K562 (cell line): ENCODE results near the gene COQ9. TPM values are rescaled to one million over a fixed set of nuclear protein-coding genes. Genes with fewer than 3 reads are reported as not detected.
A peak's percentile ranks its signal among the peaks of the same experiment; 100 is the strongest.

Experiments used
- ATAC-seq: fragments of 200-7000 bp; cut with Tn5 transposase; 3 replicates; pipeline ENCODE4 v1.9.1; 2020; ENCODE audit warnings: moderate library complexity
- BruUV-seq: library from RNA; stranded (reverse); fragments of 400-500 nt; replicated peaks from 2 replicates; lab custom pipeline; 2021; lab: Mats Ljungman, UMichigan
- CTCF ChIA-PET: fragments of 300-600 bp; formaldehyde crosslinking; extraction: SDS; loops from one replicate; lab custom pipeline; 2021; ENCODE audit warnings: low intra/inter-chr PET ratio; lab: Yijun Ruan, JAX
- POLR2A ChIA-PET: fragments of 300-600, 350-650 bp; sonication (Branson Sonifier 250); formaldehyde crosslinking; extraction: SDS; loops from one replicate; lab custom pipeline; 2021; ENCODE audit warnings: antibody characterized with exemption, inconsistent platforms; lab: Yijun Ruan, JAX
- DNase-seq, 4 experiments: peaks; one replicate each; pipeline versions ENCODE4 v3.0.0 to v3.0.0-alpha.2; 2011 to 2018; ENCODE audit warnings: low spot score in 3 of 4, mixed read lengths in 3 of 4; ENCODE audit errors: extremely low read depth in 1 of 4
- FAIRE-seq: peaks from 2 replicates; lab custom pipeline; 2011; peaks lifted over from hg19 to GRCh38; lab: Jason Lieb, UNC
- H2AFZ ChIP-seq: 2 replicates; pipeline ENCODE4 v1.6.0; 2011; ENCODE audit warnings: low read depth, low read length, control low read depth, inconsistent platforms
- H3K27ac ChIP-seq: fragments of 200-600 bp; 3 replicates; pipeline ENCODE4 v1.8.0; 2011; ENCODE audit warnings: low read depth, mild to moderate bottlenecking, control low read depth, inconsistent platforms, low read length, moderate library complexity, mixed read lengths; ENCODE audit errors: extremely low read depth
- H3K27me3 ChIP-seq, 2 experiments: fragments of 300-600 bp in 1 of 2; 2 replicates in 1 of 2; 3 replicates in 1 of 2; pipeline versions ENCODE4 v1.6.0 to v1.8.0; 2011; ENCODE audit warnings: inconsistent platforms in 2 of 2, low read length in 2 of 2, mild to moderate bottlenecking in 1 of 2, mixed read lengths in 1 of 2, moderate library complexity in 1 of 2; ENCODE audit not compliant: control insufficient read depth in 2 of 2, insufficient read depth in 2 of 2
- H3K36me3 ChIP-seq: fragments of 300-600 bp; 3 replicates; pipeline ENCODE4 v1.8.0; 2011; ENCODE audit warnings: mild to moderate bottlenecking, low read length, inconsistent platforms; ENCODE audit not compliant: control insufficient read depth, insufficient read depth
- H3K4me1 ChIP-seq, 2 experiments: fragments of 200-600 bp in 1 of 2; replicated peaks in 1 of 2; 2 replicates in 1 of 2; 3 replicates in 1 of 2; pipeline versions ENCODE4 v1.5.1 to v1.8.0; 2011; ENCODE audit warnings: inconsistent platforms in 2 of 2, low read length in 2 of 2, mild to moderate bottlenecking in 1 of 2, mixed read lengths in 1 of 2, moderate library complexity in 1 of 2; ENCODE audit not compliant: control insufficient read depth in 2 of 2, insufficient read depth in 2 of 2
- H3K4me2 ChIP-seq: 2 replicates; pipeline ENCODE4 v1.6.1; 2011; ENCODE audit warnings: low read length, control low read depth, inconsistent platforms, mixed read lengths; ENCODE audit not compliant: insufficient read depth
- H3K4me3 ChIP-seq: fragments of 200-600 bp; sonication (generic), shearing (Covaris generic); 2 replicates; pipeline ENCODE4 v1.5.1; 2016; ENCODE audit warnings: control low read depth, inconsistent platforms
- H3K79me2 ChIP-seq: fragments of 200-600 bp; 3 replicates; pipeline ENCODE4 v1.8.0; 2011; ENCODE audit warnings: low read length, inconsistent platforms; ENCODE audit not compliant: control insufficient read depth, insufficient read depth
- H3K9ac ChIP-seq, 2 experiments: 2 replicates each; pipeline versions ENCODE4 v1.6.0 to v1.6.1; 2011; ENCODE audit warnings: low read depth in 2 of 2, low read length in 2 of 2, control low read depth in 1 of 2, inconsistent platforms in 1 of 2, mild to moderate bottlenecking in 1 of 2, mixed read lengths in 1 of 2; ENCODE audit not compliant: insufficient read depth in 1 of 2
- H3K9me1 ChIP-seq: one replicate; pipeline ENCODE4 v1.6.0; 2011; ENCODE audit warnings: inconsistent platforms, mild to moderate bottlenecking, low read length, moderate library complexity; ENCODE audit not compliant: control insufficient read depth, insufficient read depth
- H3K9me3 ChIP-seq: replicated peaks from 2 replicates; pipeline ENCODE4 v1.5.1; 2011; ENCODE audit warnings: low read depth, low read length, inconsistent platforms; ENCODE audit not compliant: control insufficient read depth, insufficient read depth
- H4K20me1 ChIP-seq: replicated peaks from 2 replicates; pipeline ENCODE4 v1.6.1; 2011; ENCODE audit warnings: low read length, inconsistent platforms, mixed read lengths; ENCODE audit not compliant: control insufficient read depth, insufficient read depth
- ATF7 ChIP-seq: fragments of 450-650 bp; IDR thresholded peaks from 2 replicates; pipeline ENCODE4 v1.7.1; 2014; ENCODE audit warnings: mild to moderate bottlenecking, moderate library complexity
- CCAR2 ChIP-seq: fragments of 200-400 bp; formaldehyde crosslinking; IDR thresholded peaks from 2 replicates; pipeline ENCODE4 v1.6.1; 2017; ENCODE audit warnings: mild to moderate bottlenecking, low read depth, low read length
- COPS2 ChIP-seq: fragments of 450-650 bp; conservative IDR thresholded peaks from 2 replicates; pipeline ENCODE4 v1.6.1; 2016; ENCODE audit warnings: mild to moderate bottlenecking, moderate library complexity
- ETS1 ChIP-seq: conservative IDR thresholded peaks from 2 replicates; pipeline ENCODE4 v1.6.1; 2011; ENCODE audit warnings: low read depth, mild to moderate bottlenecking, low read length; ENCODE audit not compliant: control insufficient read depth
- MCM7 ChIP-seq, 2 experiments: fragments of 450-650 bp; IDR thresholded peaks; 2 replicates each; pipeline ENCODE4 v1.6.1; 2016 to 2018
- NUFIP1 ChIP-seq: fragments of 450-650 bp; IDR thresholded peaks from 2 replicates; pipeline ENCODE4 v1.6.1; 2018; ENCODE audit not compliant: partially characterized antibody
- RBFOX2 ChIP-seq: fragments of 200-400 bp; formaldehyde crosslinking; IDR thresholded peaks from 2 replicates; pipeline ENCODE4 v1.6.1; 2017; ENCODE audit warnings: low read depth, mild to moderate bottlenecking, low read length, moderate library complexity
- RCOR1 ChIP-seq, 2 experiments: IDR thresholded peaks; 2 replicates each; pipeline ENCODE4 v1.6.1; 2012; ENCODE audit warnings: low read depth in 2 of 2, low read length in 2 of 2, borderline replicate concordance in 1 of 2, improper control_type of control experiment in 1 of 2
- TCF7 ChIP-seq: sonication (generic); IDR thresholded peaks from 2 replicates; pipeline ENCODE4 v1.6.1; 2016; ENCODE audit warnings: antibody characterized with exemption, borderline replicate concordance
- TEAD1 ChIP-seq, 2 experiments: fragments of 450-650 bp in 1 of 2; sonication (generic) in 1 of 2; formaldehyde crosslinking; IDR thresholded peaks; 2 replicates each; pipeline versions ENCODE4 v1.4.0 to v1.8.0; 2020 to 2022; ENCODE audit warnings: mild to moderate bottlenecking in 2 of 2, missing genetic modification reagents in 1 of 2
- TGIF2 ChIP-seq: sonication (generic); formaldehyde crosslinking; IDR thresholded peaks from 2 replicates; pipeline ENCODE4 v1.8.1; 2022; ENCODE audit warnings: mild to moderate bottlenecking, missing genetic modification reagents, moderate library complexity
- UBTF ChIP-seq, 2 experiments: IDR thresholded peaks; 2 replicates each; pipeline ENCODE4 v1.6.1; 2012; ENCODE audit warnings: improper control_type of control experiment in 2 of 2, low read depth in 2 of 2, low read length in 2 of 2, borderline replicate concordance in 1 of 2
- ZBED1 ChIP-seq: IDR thresholded peaks from 2 replicates; pipeline ENCODE4 v1.6.1; 2014
- ZSCAN32 ChIP-seq: fragments of 450-650 bp; formaldehyde crosslinking; IDR thresholded peaks from 2 replicates; pipeline ENCODE4 v1.4.0; 2020; ENCODE audit warnings: mild to moderate bottlenecking, moderate library complexity
- WGBS: fragments of 100-300 bp; shearing (Covaris generic); methylation state at CpG from one replicate; pipeline ENCODE4 v1.1.6; 2016; ENCODE audit warnings: low coverage, mixed read lengths; ENCODE audit not compliant: insufficient coverage; ENCODE audit errors: missing lambda C conversion rate; 5-methylcytosine and 5-hydroxymethylcytosine counted together
- in situ Hi-C: fragments of 300-500 bp; cut with MboI; formaldehyde crosslinking; loops from 4 replicates; pipeline ENCODE4 v1.15.0; 2018; ENCODE audit warnings: inconsistent platforms, mixed read lengths
- intact Hi-C: fragments of 100-400 bp; cut with micrococcal nuclease; formaldehyde crosslinking; loops from 2 replicates; pipeline ENCODE4 v1.14.2; 2022
- polyA plus RNA-seq, 8 experiments: library from polyadenylated mRNA; depleted of rRNA in 4 of 8; stranded (reverse) in 5 of 8; unstranded in 3 of 8; fragments of >200 nt; fragmentation: Nextera tagmentation in 2 of 8; fragmentation: Illumina TruSeq in 1 of 8; extraction: Ambion mirVana in 2 of 8; extraction: Trizol in 1 of 8; gene quantifications; 2 replicates each; pipeline versions ENCODE4 v1.2.1 to v1.2.3, GENCODE V29; 2011 to 2014; ENCODE audit warnings: inconsistent platforms in 1 of 8, missing spikeins in 1 of 8
- total RNA-seq, 7 experiments: library from RNA; depleted of rRNA in 6 of 7; stranded (reverse); fragments of >200 nt in 6 of 7; fragmentation: Illumina TruSeq in 2 of 7; extraction: Trizol in 2 of 7; gene quantifications; 2 replicates each; pipeline versions ENCODE4 v1.2.1 to v1.2.3, GENCODE V29; 2011 to 2021; ENCODE audit warnings: low replicate concordance in 1 of 7
- TF ChIP-seq, protein P1 (sequence below), 3 experiments: fragments of 200-800 bp in 1 of 3; sonication (Bioruptor generic) in 1 of 3; sonication (generic) in 1 of 3; formaldehyde crosslinking in 1 of 3; IDR thresholded peaks; 2 replicates each; pipeline versions ENCODE4 v1.6.1 to v1.8.0; 2016 to 2022; ENCODE audit warnings: mild to moderate bottlenecking in 2 of 3, missing compliant biosample characterization in 2 of 3, missing genetic modification characterization in 2 of 3, missing genetic modification reagents in 1 of 3
- TF ChIP-seq, protein P2 (sequence below): sonication (generic); formaldehyde crosslinking; IDR thresholded peaks from 2 replicates; pipeline ENCODE4 v1.8.1; 2023; ENCODE audit warnings: mild to moderate bottlenecking, missing genetic modification reagents

Gene COQ9
- total and polyA plus RNA-seq, 9 of the 15 experiments (the other 6 are each of a cell fraction or from before 2014, with no cell fraction given), result 35.0 to 139 (median 71.4) TPM

GRCh38 chr16:57480754-57481230 lies 33.5 kb downstream of the COQ9 start:
- peaks cover 27 to 62% of the 10 kb centered on the region in 2 experiments for H3K4me1 ChIP-seq
- no peaks in the 10 kb centered on the region for H3K27me3 ChIP-seq
- H2AFZ ChIP-seq, result peak overlapping the region; percentile 80
- H3K4me3 ChIP-seq, result no peak overlapping the region
- in situ Hi-C loops, result no loop called here
- H3K36me3 ChIP-seq, result no peaks in the 10 kb centered on the region
- WGBS, result 59% methylated on average over 6 of the region's 6 CpGs
- H3K9ac ChIP-seq, result peak overlapping the region; percentile 20 to 26; a peak in 1 of 4 replicates
- ChIA-PET POLR2A (interaction anchor here (0.6 to 1.1 kb wide), 3 partner anchors 8 to 220 kb away, joined by 3 to 6 read pairs (median 4); partner anchors contain the start of gene POLR2C), CTCF (no interaction called here)
- FAIRE-seq (no peak), ATAC-seq (no peak), DNase-seq (no peak)
- intact Hi-C loops, result no loop called here
- H3K9me1 ChIP-seq, result no peaks in the 10 kb centered on the region
- no peaks in the 10 kb centered on the region for H3K9me3 ChIP-seq
- peak overlapping the region; percentile 39; the same call in 1 of the 2 replicates for H3K4me2 ChIP-seq
- no TSS peak for BruUV-seq
- H3K79me2 ChIP-seq, result no peaks in the 10 kb centered on the region
- no peaks in the 10 kb centered on the region for H4K20me1 ChIP-seq
- H3K27ac ChIP-seq, result peak overlapping the region; percentile 15; the same call in 1 of the 3 replicates
- TF ChIP-seq UBTF (IDR thresholded peaks at IDR 0.05; ENCODE audit: borderline replicate concordance in 1 of 2, low read depth in 2 of 2, low read length in 2 of 2), result no peak
- TF ChIP-seq RBFOX2, result no peak
- no peak for TF ChIP-seq ETS1
- TF ChIP-seq ZBED1, result no peak
- TF ChIP-seq, protein P1, sequence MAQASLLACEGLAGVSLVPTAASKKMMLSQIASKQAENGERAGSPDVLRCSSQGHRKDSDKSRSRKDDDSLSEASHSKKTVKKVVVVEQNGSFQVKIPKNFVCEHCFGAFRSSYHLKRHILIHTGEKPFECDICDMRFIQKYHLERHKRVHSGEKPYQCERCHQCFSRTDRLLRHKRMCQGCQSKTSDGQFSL (CRISPR knock-in tag; IDR thresholded peaks at IDR 0.05), result no peak
- TF ChIP-seq, protein P1 (tag; IDR thresholded peaks at IDR 0.05), result no peak
- TF ChIP-seq TGIF2, result no peak
- TF ChIP-seq NUFIP1, result no peak
- no peak for TF ChIP-seq ATF7
- no peak for TF ChIP-seq MCM7 (IDR thresholded peaks at IDR 0.05)
- no peak for TF ChIP-seq TEAD1 (CRISPR knock-in tag; IDR thresholded peaks at IDR 0.05)
- TF ChIP-seq, protein P2, sequence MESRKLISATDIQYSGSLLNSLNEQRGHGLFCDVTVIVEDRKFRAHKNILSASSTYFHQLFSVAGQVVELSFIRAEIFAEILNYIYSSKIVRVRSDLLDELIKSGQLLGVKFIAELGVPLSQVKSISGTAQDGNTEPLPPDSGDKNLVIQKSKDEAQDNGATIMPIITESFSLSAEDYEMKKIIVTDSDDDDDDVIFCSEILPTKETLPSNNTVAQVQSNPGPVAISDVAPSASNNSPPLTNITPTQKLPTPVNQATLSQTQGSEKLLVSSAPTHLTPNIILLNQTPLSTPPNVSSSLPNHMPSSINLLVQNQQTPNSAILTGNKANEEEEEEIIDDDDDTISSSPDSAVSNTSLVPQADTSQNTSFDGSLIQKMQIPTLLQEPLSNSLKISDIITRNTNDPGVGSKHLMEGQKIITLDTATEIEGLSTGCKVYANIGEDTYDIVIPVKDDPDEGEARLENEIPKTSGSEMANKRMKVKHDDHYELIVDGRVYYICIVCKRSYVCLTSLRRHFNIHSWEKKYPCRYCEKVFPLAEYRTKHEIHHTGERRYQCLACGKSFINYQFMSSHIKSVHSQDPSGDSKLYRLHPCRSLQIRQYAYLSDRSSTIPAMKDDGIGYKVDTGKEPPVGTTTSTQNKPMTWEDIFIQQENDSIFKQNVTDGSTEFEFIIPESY (CRISPR knock-in tag), result no peak
- TF ChIP-seq CCAR2, result no peak
- TF ChIP-seq RCOR1 (IDR thresholded peaks at IDR 0.05; ENCODE audit: borderline replicate concordance in 1 of 2, low read depth in 2 of 2, low read length in 2 of 2), result peak in 1 of 2 experiments; percentile 66; a peak in 2 of 4 replicates
- no peak for TF ChIP-seq ZSCAN32 (CRISPR knock-in tag)
- TF ChIP-seq COPS2, result no peak
- TF ChIP-seq TCF7, result no peak
